DND-41 (cell line): ENCODE results near the gene POLN.

Experiments
- ATAC-seq: fragments of 200-7000 bp; cut with Tn5 transposase; 3 replicates; pipeline ENCODE4 v1.9.1; 2021; ENCODE audit warnings: low read depth; ENCODE audit not compliant: insufficient read depth
- DNase-seq: peaks from one replicate; pipeline ENCODE4 v3.0.0-alpha.2; 2020
- H2AFZ ChIP-seq: 2 replicates; pipeline ENCODE4 v1.6.0; 2012; ENCODE audit warnings: low read depth, low read length
- H3K27ac ChIP-seq: 2 replicates; pipeline ENCODE4 v1.5.1; 2012; ENCODE audit warnings: low read length, inconsistent platforms
- H3K27me3 ChIP-seq: fragments of 200-600 bp; sonication (generic); 2 replicates; pipeline ENCODE4 v1.6.0; 2012; ENCODE audit warnings: low read length, mild to moderate bottlenecking, inconsistent platforms; ENCODE audit not compliant: insufficient read depth, poor library complexity
- H3K36me3 ChIP-seq: 2 replicates; pipeline ENCODE4 v1.5.1; 2012; ENCODE audit warnings: low read length, inconsistent platforms; ENCODE audit not compliant: insufficient read depth
- H3K4me1 ChIP-seq: 2 replicates; pipeline ENCODE4 v1.5.1; 2012; ENCODE audit warnings: mild to moderate bottlenecking, low read length; ENCODE audit not compliant: insufficient read depth
- H3K4me2 ChIP-seq: 2 replicates; pipeline ENCODE4 v1.6.0; 2012; ENCODE audit warnings: mild to moderate bottlenecking, moderate library complexity, low read length, inconsistent platforms; ENCODE audit not compliant: insufficient read depth
- H3K4me3 ChIP-seq, 2 experiments: fragments of 200-600 bp in 1 of 2; shearing (Covaris generic) in 1 of 2; 2 replicates each; pipeline ENCODE4 v1.5.1; 2012 to 2016; ENCODE audit warnings: inconsistent platforms in 2 of 2, low read length in 2 of 2, mild to moderate bottlenecking in 2 of 2, low read depth in 1 of 2, moderate library complexity in 1 of 2
- H3K79me2 ChIP-seq: 2 replicates; pipeline ENCODE4 v1.6.0; 2012; ENCODE audit warnings: low read length, inconsistent platforms; ENCODE audit not compliant: insufficient read depth
- H3K9ac ChIP-seq: 2 replicates; pipeline ENCODE4 v1.6.0; 2012; ENCODE audit warnings: low read depth, mild to moderate bottlenecking, inconsistent platforms, low read length, moderate library complexity
- H3K9me3 ChIP-seq: 2 replicates; pipeline ENCODE4 v1.5.1; 2012; ENCODE audit warnings: low read length, moderate library complexity, mild to moderate bottlenecking, inconsistent platforms; ENCODE audit not compliant: insufficient read depth, severe bottlenecking
- H4K20me1 ChIP-seq: 2 replicates; pipeline ENCODE4 v1.6.0; 2012; ENCODE audit warnings: low read length; ENCODE audit not compliant: insufficient read depth
- EZH2 ChIP-seq: IDR thresholded peaks from 3 replicates; pipeline ENCODE4 v1.6.1; 2012; ENCODE audit warnings: borderline replicate concordance, low read depth, mild to moderate bottlenecking, moderate library complexity, low read length, inconsistent platforms; ENCODE audit not compliant: severe bottlenecking
- TF ChIP-seq, protein P1 (sequence below): IDR thresholded peaks from 2 replicates; pipeline ENCODE4 v1.5.1; 2012; ENCODE audit warnings: borderline replicate concordance, low read length, moderate library complexity, mild to moderate bottlenecking; ENCODE audit not compliant: poor library complexity, severe bottlenecking; ENCODE audit errors: extremely low read depth

POLN gene

DNA sequence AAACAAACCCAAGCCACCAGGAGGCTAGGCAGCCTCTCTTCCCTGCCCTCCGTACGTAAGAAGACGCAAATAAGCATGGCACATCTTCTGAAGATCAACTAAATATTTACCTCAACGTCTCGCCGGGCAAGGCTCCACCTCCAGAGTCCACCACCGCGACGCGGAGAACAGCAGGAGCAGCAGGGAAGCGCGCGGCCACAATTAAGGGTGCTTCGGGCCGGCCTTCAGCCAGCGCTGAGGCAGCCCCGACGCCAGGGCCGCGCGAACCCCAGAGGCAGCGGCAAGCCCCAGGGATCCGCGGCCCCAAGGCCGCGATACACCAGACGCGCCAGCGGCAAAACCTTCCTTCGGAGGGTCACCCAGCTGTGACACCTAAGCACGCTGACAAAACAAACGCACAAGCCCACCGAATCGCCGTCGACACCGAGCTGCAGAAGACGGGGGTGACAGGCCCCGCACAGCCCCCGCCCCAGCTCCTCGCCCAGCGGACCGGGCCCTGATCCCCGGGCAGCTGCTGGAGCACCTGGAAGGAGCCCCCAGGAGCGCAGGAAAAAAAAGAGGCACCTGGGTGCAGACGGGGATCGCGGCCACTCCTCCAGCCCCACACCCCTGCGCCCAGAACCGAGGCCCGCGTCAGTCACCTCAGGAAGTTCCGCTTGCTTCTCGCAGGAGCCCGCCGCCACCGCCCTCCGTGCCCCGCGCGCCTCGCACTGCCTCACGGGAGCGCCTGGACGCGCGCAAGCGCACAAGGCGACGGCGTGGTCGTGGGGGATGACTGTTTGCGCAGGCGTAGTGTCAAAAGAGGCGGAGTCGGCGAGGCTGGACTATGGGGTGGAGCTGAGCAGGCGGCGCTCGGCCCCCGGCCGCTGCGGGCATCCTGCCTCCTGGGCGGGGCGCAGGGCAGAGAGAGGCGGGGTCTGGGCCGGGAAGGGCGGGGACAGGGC is at the start of gene POLN, which contains the start of gene HAUS3:
POLN (minus strand) TSS at position 712 of the 944 bp plus-strand sequence. CDS start 12,890 bp downstream, outside the sequence.
HAUS3 (minus strand) TSS at position 712 of the 944 bp plus-strand sequence. CDS start 1,175 bp downstream, outside the sequence.
- H3K27ac ChIP-seq = peak within 1 kb of the TSS; percentile 74
- H3K4me3 ChIP-seq = peak within 1 kb of the TSS; percentile 85 to 89; a peak in 3 of 4 replicates
- H3K27me3 ChIP-seq = no peaks in the 10 kb centered on the region
- no peaks in the 10 kb centered on the region for H3K9me3 ChIP-seq
- H3K4me2 ChIP-seq = peak within 1 kb of the TSS; percentile 84
- DNase-seq = peak; percentile 99
- H2AFZ ChIP-seq = peak within 1 kb of the TSS; percentile 87
- peaks cover 51% of the 10 kb centered on the region for H3K79me2 ChIP-seq
- peak within 1 kb of the TSS; percentile 80 for H3K9ac ChIP-seq
- TF ChIP-seq, protein P1, sequence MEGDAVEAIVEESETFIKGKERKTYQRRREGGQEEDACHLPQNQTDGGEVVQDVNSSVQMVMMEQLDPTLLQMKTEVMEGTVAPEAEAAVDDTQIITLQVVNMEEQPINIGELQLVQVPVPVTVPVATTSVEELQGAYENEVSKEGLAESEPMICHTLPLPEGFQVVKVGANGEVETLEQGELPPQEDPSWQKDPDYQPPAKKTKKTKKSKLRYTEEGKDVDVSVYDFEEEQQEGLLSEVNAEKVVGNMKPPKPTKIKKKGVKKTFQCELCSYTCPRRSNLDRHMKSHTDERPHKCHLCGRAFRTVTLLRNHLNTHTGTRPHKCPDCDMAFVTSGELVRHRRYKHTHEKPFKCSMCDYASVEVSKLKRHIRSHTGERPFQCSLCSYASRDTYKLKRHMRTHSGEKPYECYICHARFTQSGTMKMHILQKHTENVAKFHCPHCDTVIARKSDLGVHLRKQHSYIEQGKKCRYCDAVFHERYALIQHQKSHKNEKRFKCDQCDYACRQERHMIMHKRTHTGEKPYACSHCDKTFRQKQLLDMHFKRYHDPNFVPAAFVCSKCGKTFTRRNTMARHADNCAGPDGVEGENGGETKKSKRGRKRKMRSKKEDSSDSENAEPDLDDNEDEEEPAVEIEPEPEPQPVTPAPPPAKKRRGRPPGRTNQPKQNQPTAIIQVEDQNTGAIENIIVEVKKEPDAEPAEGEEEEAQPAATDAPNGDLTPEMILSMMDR = peak; percentile 12
- TF ChIP-seq EZH2 = no peak
- peaks cover 47% of the 10 kb centered on the region for H3K4me1 ChIP-seq
- ATAC-seq = peak; percentile 86
- H4K20me1 ChIP-seq = peaks cover 44% of the 10 kb centered on the region
- H3K36me3 ChIP-seq = peaks cover 34% of the 10 kb centered on the region

DNA sequence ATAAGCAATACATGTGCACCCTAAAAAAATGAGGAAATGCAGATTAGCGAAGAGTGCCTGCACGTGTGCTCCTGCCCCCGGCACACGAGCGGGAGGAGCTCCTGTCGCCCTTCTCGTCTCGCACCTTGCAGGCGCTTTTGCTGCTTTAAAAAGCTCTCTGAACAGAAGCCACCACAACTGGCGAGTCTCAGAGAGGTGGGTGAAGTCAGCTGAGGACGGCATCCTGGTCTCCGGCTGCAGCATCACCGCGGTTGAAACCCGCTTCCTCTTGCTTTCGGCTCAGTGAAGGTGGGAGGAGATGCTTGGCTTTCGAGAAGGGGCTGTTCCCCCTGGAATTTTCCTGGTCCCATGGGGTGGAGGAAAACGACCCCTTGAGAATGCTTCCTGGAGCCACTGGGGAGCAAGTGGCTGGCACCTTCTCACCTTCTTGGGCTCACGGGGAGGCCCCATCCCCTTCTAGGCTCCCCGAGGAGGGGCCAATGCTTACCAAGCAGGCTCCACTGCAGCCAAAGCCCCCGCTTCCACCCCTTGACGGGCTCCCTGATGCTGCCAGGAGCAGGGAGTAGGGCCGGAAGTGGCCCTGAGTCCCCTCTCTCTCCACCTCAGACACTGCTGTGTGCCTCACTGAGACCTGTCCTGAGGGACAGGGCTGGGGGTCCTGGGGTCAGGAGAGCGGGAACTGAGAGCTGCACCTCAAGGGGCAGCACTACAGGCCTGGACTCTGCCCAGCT is 49.2 kb upstream of the POLN start:
- Histone ChIP-seq H3K4me3 (peak overlapping the region in 1 of 2 experiments; percentile 25; a peak in 1 of 4 replicates), H3K36me3 (no peaks in the 10 kb centered on the region), H3K27me3 (no peaks in the 10 kb centered on the region), H3K4me2 (peak overlapping the region; percentile 56), H3K27ac (peak overlapping the region; percentile 68), H4K20me1 (peaks cover 3% of the 10 kb centered on the region; the same call in 1 of the 2 replicates), H3K9ac (peak overlapping the region; percentile 42), H3K79me2 (no peaks in the 10 kb centered on the region), H3K9me3 (no peaks in the 10 kb centered on the region), H3K4me1 (peaks cover 29% of the 10 kb centered on the region), H2AFZ (no peak overlapping the region)
- ATAC-seq (peak; percentile 96), DNase-seq (peak; percentile 89)
- TF ChIP-seq EZH2 = no peak
- TF ChIP-seq, protein P1 = no peak

DNA sequence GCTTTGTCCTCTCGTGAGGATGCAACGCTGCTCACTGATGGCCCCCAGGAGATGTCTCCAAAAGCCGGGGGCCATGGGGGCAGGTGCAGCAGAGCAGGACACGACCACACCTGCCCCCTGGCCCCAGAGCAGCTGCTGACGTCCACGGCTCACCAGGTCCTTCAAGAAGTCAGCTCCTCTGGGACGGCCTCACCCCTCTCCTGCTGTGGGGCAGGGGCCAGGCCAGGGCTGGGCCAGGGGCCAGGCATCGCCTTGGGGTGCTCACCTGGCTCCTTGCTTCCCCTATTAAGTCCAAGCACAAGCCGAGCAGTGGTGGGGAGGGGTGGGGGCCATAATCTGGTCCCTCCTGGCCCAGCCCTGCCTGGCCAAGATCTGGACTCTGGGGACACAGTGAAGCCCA is 48.6 kb upstream of the POLN start:
- H3K4me3 ChIP-seq = peak overlapping the region in 1 of 2 experiments; percentile 25; a peak in 1 of 4 replicates
- peak overlapping the region; percentile 42; the same call in 1 of the 2 replicates for H3K9ac ChIP-seq
- no peak for DNase-seq
- H3K36me3 ChIP-seq = no peaks in the 10 kb centered on the region
- peak overlapping the region; percentile 68 for H3K27ac ChIP-seq
- H3K4me2 ChIP-seq = peak overlapping the region; percentile 56
- TF ChIP-seq, protein P1 = no peak
- H4K20me1 ChIP-seq = peaks cover 3% of the 10 kb centered on the region; the same call in 1 of the 2 replicates
- ATAC-seq = no peak
- H3K79me2 ChIP-seq = no peaks in the 10 kb centered on the region
- H3K4me1 ChIP-seq = peaks cover 34% of the 10 kb centered on the region
- H2AFZ ChIP-seq = no peak overlapping the region
- H3K27me3 ChIP-seq = no peaks in the 10 kb centered on the region
- H3K9me3 ChIP-seq = no peaks in the 10 kb centered on the region
